OCI-LY7 (cell line): Measurements from ENCODE around the gene TMEM94.

Source experiments
- CTCF ChIP-seq: fragments of 200-600 bp; sonication (generic); conservative IDR thresholded peaks from 2 replicates; pipeline ENCODE4 v1.5.1; 2014; ENCODE audit warnings: mild to moderate bottlenecking, antibody characterized with exemption, low read length, moderate library complexity, mixed read lengths
- EZH2phosphoT487 ChIP-seq: fragments of 200-600 bp; sonication (generic); IDR thresholded peaks from 2 replicates; pipeline ENCODE4 v1.6.1; 2018; ENCODE audit warnings: low read depth, borderline replicate concordance, mild to moderate bottlenecking, mixed run types, antibody characterized with exemption, low read length, moderate library complexity, mixed read lengths

DNA sequence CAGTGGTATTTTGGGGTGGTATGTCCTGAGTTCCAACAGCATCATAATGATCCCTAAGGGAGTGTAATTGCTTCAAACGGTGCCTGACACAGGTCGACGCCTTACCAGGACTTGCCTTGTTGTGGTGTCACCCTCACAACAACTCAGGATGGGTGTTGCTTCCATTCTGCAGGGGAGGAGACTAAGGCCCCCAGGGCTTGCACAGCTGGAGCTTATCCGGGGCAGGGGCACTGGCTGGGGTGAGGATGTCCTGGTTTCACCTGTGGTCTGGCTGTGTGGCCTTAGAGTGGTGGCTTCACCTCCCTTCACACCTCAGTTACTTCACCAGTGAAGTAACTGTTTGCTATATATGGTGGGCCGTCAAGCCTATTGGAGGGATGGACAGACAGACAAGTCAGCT, 92.4 kb downstream of the TMEM94 start:
- TF ChIP-seq CTCF (no peak), EZH2phosphoT487 (no peak)
